Neural cell (in vitro differentiated cells): ENCODE data around the gene CDH19. TPM values are rescaled to one million over a fixed set of nuclear protein-coding genes. Genes with fewer than 3 reads are reported as not detected.

Experiments
- H2AFZ ChIP-seq: fragments of 200-600, 300-800 bp; sonication (generic), shearing (Covaris generic); 2 replicates; pipeline ENCODE4 v1.6.0; 2014; ENCODE audit warnings: low read depth, mild to moderate bottlenecking, antibody characterized with exemption, low read length, moderate library complexity
- H3F3A ChIP-seq: fragments of 200-600 bp; shearing (Covaris generic); 2 replicates; pipeline ENCODE4 v1.6.1; 2016; ENCODE audit warnings: mild to moderate bottlenecking, moderate library complexity, mixed read lengths, antibody characterized with exemption, low read length; ENCODE audit not compliant: insufficient read depth, poor library complexity, severe bottlenecking
- H3K27ac ChIP-seq: fragments of 200-600, 300-800 bp; sonication (generic), shearing (Covaris generic); 2 replicates; pipeline ENCODE4 v1.5.1; 2014; ENCODE audit warnings: mild to moderate bottlenecking, low read length, moderate library complexity
- H3K27me3 ChIP-seq: fragments of 300-800, 200-600 bp; sonication (generic), shearing (Covaris generic); 2 replicates; pipeline ENCODE4 v1.6.0; 2014; ENCODE audit warnings: mild to moderate bottlenecking, low read depth, low read length, moderate library complexity; ENCODE audit not compliant: insufficient read depth
- H3K36me3 ChIP-seq: fragments of 300-800, 200-600 bp; sonication (generic), shearing (Covaris generic); 2 replicates; pipeline ENCODE4 v1.5.1; 2014; ENCODE audit warnings: mild to moderate bottlenecking, antibody characterized with exemption, low read length, moderate library complexity; ENCODE audit not compliant: insufficient read depth
- H3K4me2 ChIP-seq: fragments of 300-800, 200-600 bp; sonication (generic), shearing (Covaris generic); 2 replicates; pipeline ENCODE4 v1.6.0; 2014; ENCODE audit warnings: mild to moderate bottlenecking, low read length
- H3K4me3 ChIP-seq: fragments of 300-800, 200-600 bp; sonication (generic), shearing (Covaris generic); 2 replicates; pipeline ENCODE4 v1.5.1; 2014; ENCODE audit warnings: mild to moderate bottlenecking, low read length, moderate library complexity
- H3K79me2 ChIP-seq: fragments of 200-600 bp; shearing (Covaris generic); replicated peaks from 2 replicates; pipeline ENCODE4 v1.6.0; 2014; ENCODE audit warnings: mild to moderate bottlenecking, low read length, moderate library complexity; ENCODE audit not compliant: insufficient read depth
- H3K9ac ChIP-seq: fragments of 300-800, 200-600 bp; sonication (generic), shearing (Covaris generic); 2 replicates; pipeline ENCODE4 v1.6.1; 2016; ENCODE audit warnings: mild to moderate bottlenecking, low read length, mixed read lengths
- H3K9me2 ChIP-seq: fragments of 200-600 bp; shearing (Covaris generic); 2 replicates; pipeline ENCODE4 v1.6.1; 2016; ENCODE audit warnings: mild to moderate bottlenecking, low read length, mixed read lengths; ENCODE audit not compliant: insufficient read depth
- H3K9me3 ChIP-seq: fragments of 200-600, 300-800 bp; sonication (generic), shearing (Covaris generic); 2 replicates; pipeline ENCODE4 v1.6.1; 2016; ENCODE audit warnings: mild to moderate bottlenecking, mixed run types, low read length, moderate library complexity, mixed read lengths
- H4K20me1 ChIP-seq: fragments of 200-600 bp; shearing (Covaris generic); 2 replicates; pipeline ENCODE4 v1.6.1; 2016; ENCODE audit warnings: mild to moderate bottlenecking, mixed run types; ENCODE audit not compliant: insufficient read depth
- CTCF ChIP-seq: fragments of 450-650 bp; IDR thresholded peaks from 2 replicates; pipeline ENCODE4 v1.5.1; 2014; ENCODE audit warnings: antibody characterized with exemption, mild to moderate bottlenecking, moderate library complexity; ENCODE audit not compliant: poor library complexity, severe bottlenecking
- EP300 ChIP-seq: fragments of 450-650 bp; conservative IDR thresholded peaks from 2 replicates; pipeline ENCODE4 v1.6.1; 2014; ENCODE audit warnings: antibody characterized with exemption, mild to moderate bottlenecking, moderate library complexity; ENCODE audit not compliant: poor library complexity, severe bottlenecking
- EZH2 ChIP-seq: fragments of 200-600, 300-800 bp; shearing (Covaris generic), sonication (generic); IDR thresholded peaks from 2 replicates; pipeline ENCODE4 v1.6.1; 2014; ENCODE audit warnings: antibody characterized with exemption, low read length, borderline replicate concordance, mild to moderate bottlenecking; ENCODE audit not compliant: insufficient read depth, poor library complexity, severe bottlenecking
- MXI1 ChIP-seq: fragments of 450-650 bp; conservative IDR thresholded peaks from 2 replicates; pipeline ENCODE4 v1.6.1; 2014; ENCODE audit warnings: antibody characterized with exemption, mild to moderate bottlenecking; ENCODE audit not compliant: poor library complexity, severe bottlenecking
- POLR2AphosphoS5 ChIP-seq: IDR thresholded peaks from 2 replicates; pipeline ENCODE4 v1.6.1; 2012
- RAD21 ChIP-seq: fragments of 450-650 bp; conservative IDR thresholded peaks from 2 replicates; pipeline ENCODE4 v1.6.1; 2014; ENCODE audit warnings: antibody characterized with exemption, mild to moderate bottlenecking, moderate library complexity
- TAF1 ChIP-seq: IDR thresholded peaks from 2 replicates; pipeline ENCODE4 v1.6.1; 2012; ENCODE audit warnings: low read depth
- polyA plus RNA-seq: library from polyadenylated mRNA; depleted of rRNA; stranded (reverse); fragments of >200 nt; gene quantifications from 2 replicates; pipeline ENCODE4 v1.2.3, GENCODE V29; 2014
- TF ChIP-seq, protein P1 (sequence below): IDR thresholded peaks from 2 replicates; pipeline ENCODE4 v1.6.1; 2012; ENCODE audit warnings: borderline replicate concordance

Gene CDH19
- polyA plus RNA-seq, 1 donor from 2014 or later: 0.11 TPM

DNA sequence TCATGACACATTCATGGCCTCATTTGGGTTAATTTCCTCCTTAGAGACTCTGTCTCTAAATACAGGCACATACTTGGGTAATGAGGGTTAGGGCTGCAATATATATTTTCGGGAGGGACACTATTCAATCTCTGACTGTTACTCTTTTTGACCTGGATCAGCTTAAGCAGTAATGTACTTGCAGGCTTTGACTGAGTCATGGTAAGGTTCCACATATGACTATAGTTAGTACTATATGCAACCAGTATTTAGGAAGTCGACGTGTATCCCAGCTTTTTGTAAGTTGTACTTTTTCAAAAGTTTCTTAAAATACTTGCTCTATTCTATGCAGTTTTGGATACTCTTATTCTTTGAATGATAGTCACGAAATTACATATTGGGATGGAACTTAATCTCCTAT, 37.2 kb upstream of the CDH19 start:
- no peaks in the 10 kb centered on the region for H3K36me3 ChIP-seq
- no peaks in the 10 kb centered on the region for H3K27me3 ChIP-seq
- H2AFZ ChIP-seq: no peak overlapping the region
- no peak overlapping the region for H3K4me2 ChIP-seq
- H3K27ac ChIP-seq: no peak overlapping the region
- no peak overlapping the region for H3K4me3 ChIP-seq
- TF ChIP-seq POLR2AphosphoS5 (no peak), EP300 (no peak), MXI1 (no peak), CTCF (no peak), TAF1 (no peak), RAD21 (no peak), EZH2 (no peak)
- TF ChIP-seq, protein P1, sequence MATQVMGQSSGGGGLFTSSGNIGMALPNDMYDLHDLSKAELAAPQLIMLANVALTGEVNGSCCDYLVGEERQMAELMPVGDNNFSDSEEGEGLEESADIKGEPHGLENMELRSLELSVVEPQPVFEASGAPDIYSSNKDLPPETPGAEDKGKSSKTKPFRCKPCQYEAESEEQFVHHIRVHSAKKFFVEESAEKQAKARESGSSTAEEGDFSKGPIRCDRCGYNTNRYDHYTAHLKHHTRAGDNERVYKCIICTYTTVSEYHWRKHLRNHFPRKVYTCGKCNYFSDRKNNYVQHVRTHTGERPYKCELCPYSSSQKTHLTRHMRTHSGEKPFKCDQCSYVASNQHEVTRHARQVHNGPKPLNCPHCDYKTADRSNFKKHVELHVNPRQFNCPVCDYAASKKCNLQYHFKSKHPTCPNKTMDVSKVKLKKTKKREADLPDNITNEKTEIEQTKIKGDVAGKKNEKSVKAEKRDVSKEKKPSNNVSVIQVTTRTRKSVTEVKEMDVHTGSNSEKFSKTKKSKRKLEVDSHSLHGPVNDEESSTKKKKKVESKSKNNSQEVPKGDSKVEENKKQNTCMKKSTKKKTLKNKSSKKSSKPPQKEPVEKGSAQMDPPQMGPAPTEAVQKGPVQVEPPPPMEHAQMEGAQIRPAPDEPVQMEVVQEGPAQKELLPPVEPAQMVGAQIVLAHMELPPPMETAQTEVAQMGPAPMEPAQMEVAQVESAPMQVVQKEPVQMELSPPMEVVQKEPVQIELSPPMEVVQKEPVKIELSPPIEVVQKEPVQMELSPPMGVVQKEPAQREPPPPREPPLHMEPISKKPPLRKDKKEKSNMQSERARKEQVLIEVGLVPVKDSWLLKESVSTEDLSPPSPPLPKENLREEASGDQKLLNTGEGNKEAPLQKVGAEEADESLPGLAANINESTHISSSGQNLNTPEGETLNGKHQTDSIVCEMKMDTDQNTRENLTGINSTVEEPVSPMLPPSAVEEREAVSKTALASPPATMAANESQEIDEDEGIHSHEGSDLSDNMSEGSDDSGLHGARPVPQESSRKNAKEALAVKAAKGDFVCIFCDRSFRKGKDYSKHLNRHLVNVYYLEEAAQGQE: no peak
- no peaks in the 10 kb centered on the region for H3K9me2 ChIP-seq
- H3K9me3 ChIP-seq: no peaks in the 10 kb centered on the region
- no peaks in the 10 kb centered on the region for H4K20me1 ChIP-seq
- no peak overlapping the region for H3K9ac ChIP-seq
- no peaks in the 10 kb centered on the region for H3F3A ChIP-seq
- H3K79me2 ChIP-seq: no peaks in the 10 kb centered on the region

DNA sequence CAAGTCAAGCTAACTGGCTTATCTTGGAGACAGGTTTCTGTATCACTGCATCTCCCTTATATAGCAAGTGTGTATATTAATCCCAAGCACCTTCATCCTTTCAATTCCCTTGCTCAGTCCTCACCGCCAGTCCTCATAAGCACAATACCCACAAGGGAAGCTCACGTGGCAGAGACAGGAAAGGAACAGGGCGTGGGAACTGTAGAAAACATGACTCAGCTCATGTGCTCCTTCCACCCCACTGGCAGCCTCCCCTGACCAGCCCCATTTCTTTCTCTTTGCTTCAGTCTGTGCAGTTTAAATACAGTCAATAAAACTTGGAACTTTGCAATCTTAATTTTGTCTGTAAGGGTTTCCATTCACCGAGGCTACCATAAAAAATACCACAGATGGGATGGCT, 36.5 kb upstream of the CDH19 start:
- no peaks in the 10 kb centered on the region for H3K36me3 ChIP-seq
- TF ChIP-seq, protein P1: no peak
- no peak for TF ChIP-seq EZH2
- no peak overlapping the region for H3K4me3 ChIP-seq
- no peak overlapping the region for H3K4me2 ChIP-seq
- no peaks in the 10 kb centered on the region for H3K9me3 ChIP-seq
- no peak overlapping the region for H2AFZ ChIP-seq
- H3K9ac ChIP-seq: no peak overlapping the region
- H3K9me2 ChIP-seq: no peaks in the 10 kb centered on the region
- no peaks in the 10 kb centered on the region for H3K27me3 ChIP-seq
- H3K79me2 ChIP-seq: no peaks in the 10 kb centered on the region
- no peak overlapping the region for H3K27ac ChIP-seq
- H4K20me1 ChIP-seq: no peaks in the 10 kb centered on the region
- H3F3A ChIP-seq: no peaks in the 10 kb centered on the region
